HEK293T (cell line): ENCODE results near the gene LASP1NB.

ENCODE experiments used
- CTCF ChIA-PET: fragments of 350-600 bp; formaldehyde crosslinking; extraction: SDS; loops from one replicate; lab custom pipeline; 2021; ENCODE audit warnings: antibody characterized with exemption, inconsistent platforms; lab: Yijun Ruan, JAX
- POLR2A ChIA-PET: fragments of 350-600 bp; formaldehyde crosslinking; extraction: SDS; loops from one replicate; lab custom pipeline; 2020; ENCODE audit warnings: antibody characterized with exemption, inconsistent platforms; lab: Yijun Ruan, JAX
- DNase-seq: peaks from one replicate; pipeline ENCODE4 v3.0.0; 2012; ENCODE audit warnings: mixed read lengths; ENCODE audit errors: extremely low spot score
- ARNT ChIP-seq: fragments of 450-650 bp; IDR thresholded peaks from 2 replicates; pipeline ENCODE4 v1.6.1; 2017; ENCODE audit warnings: mild to moderate bottlenecking
- BHLHE40 ChIP-seq: fragments of 450-650 bp; IDR thresholded peaks from 2 replicates; pipeline ENCODE4 v1.6.1; 2016; ENCODE audit warnings: mild to moderate bottlenecking, moderate library complexity, borderline replicate concordance
- CTBP1 ChIP-seq: fragments of 450-650 bp; IDR thresholded peaks from 2 replicates; pipeline ENCODE4 v1.6.1; 2016; ENCODE audit warnings: borderline replicate concordance
- ELF4 ChIP-seq: fragments of 450-650 bp; IDR thresholded peaks from 2 replicates; pipeline ENCODE4 v1.6.1; 2017; ENCODE audit warnings: antibody characterized with exemption
- FOXA1 ChIP-seq: fragments of 450-650 bp; IDR thresholded peaks from 2 replicates; pipeline ENCODE4 v1.6.1; 2016; ENCODE audit warnings: mild to moderate bottlenecking
- FOXK2 ChIP-seq: fragments of 450-650 bp; IDR thresholded peaks from 2 replicates; pipeline ENCODE4 v1.6.1; 2016; ENCODE audit warnings: mild to moderate bottlenecking
- FOXM1 ChIP-seq: fragments of 450-650 bp; IDR thresholded peaks from 2 replicates; pipeline ENCODE4 v1.6.1; 2017; ENCODE audit warnings: mild to moderate bottlenecking, borderline replicate concordance
- HDGF ChIP-seq: fragments of 450-650 bp; IDR thresholded peaks from 2 replicates; pipeline ENCODE4 v1.6.1; 2017; ENCODE audit warnings: antibody characterized with exemption, borderline replicate concordance
- L3MBTL2 ChIP-seq: fragments of 450-650 bp; conservative IDR thresholded peaks from 2 replicates; pipeline ENCODE4 v1.6.1; 2016; ENCODE audit warnings: mild to moderate bottlenecking
- LEF1 ChIP-seq: fragments of 450-650 bp; IDR thresholded peaks from 2 replicates; pipeline ENCODE4 v1.6.1; 2017; ENCODE audit warnings: mild to moderate bottlenecking, borderline replicate concordance
- NFRKB ChIP-seq: fragments of 450-650 bp; IDR thresholded peaks from 2 replicates; pipeline ENCODE4 v1.6.1; 2016; ENCODE audit warnings: mild to moderate bottlenecking, moderate library complexity
- PKNOX1 ChIP-seq: fragments of 450-650 bp; IDR thresholded peaks from 2 replicates; pipeline ENCODE4 v1.6.1; 2016
- SP1 ChIP-seq: fragments of 450-650 bp; IDR thresholded peaks from 2 replicates; pipeline ENCODE4 v1.6.1; 2017
- SUZ12 ChIP-seq: fragments of 450-650 bp; IDR thresholded peaks from 2 replicates; pipeline ENCODE4 v1.6.1; 2016; ENCODE audit warnings: mild to moderate bottlenecking
- TARDBP ChIP-seq: fragments of 450-650 bp; IDR thresholded peaks from 2 replicates; pipeline ENCODE4 v1.6.1; 2016
- ZNF384 ChIP-seq: fragments of 450-650 bp; IDR thresholded peaks from 2 replicates; pipeline ENCODE4 v1.6.1; 2016

LASP1NB gene

GRCh38 chr17:38904892-38905291 lies 20.5 kb upstream of the LASP1NB start:
- CTCF ChIA-PET = interaction anchor here (0.6 kb wide), 1 partner anchor 12 kb away, joined by 3 read pairs; no protein-coding TSS in a partner anchor

DNA sequence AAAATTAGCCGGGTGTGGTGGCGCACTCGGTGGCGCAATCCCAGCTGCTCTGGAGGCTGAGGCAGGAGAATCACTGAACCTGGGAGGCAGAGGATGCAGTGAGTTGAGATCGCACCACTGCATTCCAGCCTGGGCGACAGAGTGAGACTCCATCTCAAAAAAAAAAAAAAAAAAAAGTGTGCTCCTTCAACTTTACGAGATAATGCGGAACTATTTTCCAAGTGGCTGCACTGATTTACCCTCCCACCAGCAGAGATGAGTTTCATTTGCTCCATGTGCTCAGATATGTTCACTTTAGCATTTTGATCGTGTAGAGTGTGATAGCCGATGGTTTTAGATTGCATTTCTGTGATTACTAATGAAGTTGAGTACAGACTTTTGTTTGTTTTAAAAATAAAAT lies 20.0 kb upstream of the LASP1NB start:
- POLR2A ChIA-PET = no interaction called here
- no peak for TF ChIP-seq L3MBTL2
- no peak for TF ChIP-seq BHLHE40
- no peak for TF ChIP-seq ARNT
- no peak for TF ChIP-seq LEF1
- TF ChIP-seq HDGF = no peak
- TF ChIP-seq SP1 = no peak
- no peak for TF ChIP-seq ELF4
- TF ChIP-seq FOXM1 = no peak
- peak; percentile 59 for TF ChIP-seq ZNF384
- DNase-seq = no peak
- CTCF ChIA-PET = no interaction called here

More at GRCh38 chr17:38904892-38905291, 20.5 kb upstream of the LASP1NB start:
- POLR2A ChIA-PET = no interaction called here
- TF ChIP-seq CTBP1 (no peak), FOXA1 (no peak), NFRKB (no peak), ZNF384 (no peak), BHLHE40 (no peak), LEF1 (no peak), HDGF (no peak), TARDBP (no peak), PKNOX1 (no peak), ELF4 (no peak), ARNT (no peak), SUZ12 (no peak), L3MBTL2 (no peak)
- no peak for DNase-seq

DNA sequence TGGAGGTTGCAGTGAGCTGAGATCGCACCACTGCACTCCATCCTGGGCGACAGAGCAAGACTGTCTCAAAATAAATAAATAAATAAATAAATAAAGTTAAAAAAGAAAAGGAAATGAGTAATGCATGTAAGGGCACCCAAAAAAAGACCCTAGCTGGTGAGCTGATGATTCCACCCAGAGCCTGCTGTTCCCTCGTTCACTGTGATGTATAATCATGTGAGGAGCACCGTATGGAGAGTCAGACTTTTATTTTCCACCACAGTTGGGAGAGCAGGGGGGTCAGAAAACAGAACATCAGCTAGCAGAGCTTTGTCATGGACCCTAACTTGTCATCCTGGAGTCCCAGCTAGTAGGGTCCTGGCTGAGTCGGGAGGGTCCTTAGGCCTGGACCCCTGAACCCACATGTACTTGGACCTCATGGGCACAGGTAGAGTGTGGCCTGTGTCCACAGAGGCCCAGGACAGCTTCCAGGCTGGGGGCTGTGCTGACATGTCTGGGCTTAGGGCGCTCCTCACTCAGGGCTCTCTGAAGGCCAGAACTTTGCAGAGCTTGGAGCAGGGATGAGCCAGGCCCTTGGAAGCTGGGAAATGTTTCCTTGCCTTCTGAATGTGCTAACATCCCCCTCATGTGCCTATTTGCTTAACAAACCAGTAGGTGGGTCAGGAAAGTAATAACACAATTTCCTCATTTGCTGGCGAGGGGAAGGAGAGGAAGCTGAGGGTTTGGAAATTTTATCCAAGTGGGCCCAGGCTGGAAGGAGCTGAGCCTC lies 18.8 kb upstream of the LASP1NB start:
- no peak for TF ChIP-seq PKNOX1
- no peak for TF ChIP-seq ZNF384
- no peak for TF ChIP-seq ARNT
- TF ChIP-seq FOXK2 = no peak
- TF ChIP-seq BHLHE40 = no peak
- no peak for TF ChIP-seq LEF1
- TF ChIP-seq CTBP1 = no peak
- TF ChIP-seq L3MBTL2 = no peak
- TF ChIP-seq TARDBP = no peak
- no peak for TF ChIP-seq SUZ12
- TF ChIP-seq HDGF = no peak
- no peak for TF ChIP-seq NFRKB
- no peak for TF ChIP-seq ELF4
- no peak for TF ChIP-seq SP1
- TF ChIP-seq FOXM1 = no peak
- no peak for TF ChIP-seq FOXA1
- no peak for DNase-seq
- ChIA-PET CTCF (no interaction called here), POLR2A (no interaction called here)

GRCh38 chr17:38907930-38908675 lies 17.3 kb upstream of the LASP1NB start:
- TF ChIP-seq FOXK2 = no peak
- TF ChIP-seq ZNF384 = no peak
- TF ChIP-seq L3MBTL2 = no peak
- ChIA-PET POLR2A (no interaction called here), CTCF (no interaction called here)
- DNase-seq = no peak

GRCh38 chr17:38908676-38909181 lies 16.7 kb upstream of the LASP1NB start:
- POLR2A ChIA-PET = no interaction called here
- TF ChIP-seq BHLHE40 = no peak
- TF ChIP-seq ZNF384 = no peak
- DNase-seq = no peak
- CTCF ChIA-PET = no interaction called here

DNA sequence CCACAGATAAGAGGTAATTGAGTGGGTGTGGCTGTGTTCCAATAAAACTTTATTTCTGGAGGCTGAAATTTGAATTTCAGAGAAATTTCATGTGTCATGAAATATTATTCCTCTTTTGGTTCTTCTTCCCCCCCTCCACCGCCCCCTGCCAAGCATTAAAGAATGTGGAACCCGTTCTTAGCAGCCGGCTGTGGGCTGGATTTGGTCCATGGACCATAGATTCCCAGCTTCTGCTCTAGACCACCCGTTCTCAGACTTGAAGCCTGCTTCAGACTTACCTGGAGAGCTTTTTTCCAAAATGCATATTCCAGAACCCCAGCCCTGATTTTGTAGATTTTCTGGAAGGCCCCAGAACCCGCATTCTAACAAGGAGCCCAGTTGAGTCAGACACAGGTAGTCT lies 15.1 kb upstream of the LASP1NB start:
- ChIA-PET CTCF (no interaction called here), POLR2A (interaction anchor here (1.4 kb wide), 1 partner anchor 57 kb away, joined by 6 read pairs; the partner anchor contains the start of gene RPL23)
- TF ChIP-seq SUZ12 (no peak), TARDBP (no peak), SP1 (no peak), CTBP1 (no peak), LEF1 (no peak), ELF4 (no peak), NFRKB (no peak)
- DNase-seq = no peak
